PC-9 (cell line): ENCODE results near the gene GSTO2. TPM values are rescaled to one million over a fixed set of nuclear protein-coding genes. Genes with fewer than 3 reads are reported as not detected.

Source experiments
- BruUV-seq: library from RNA; stranded (reverse); fragments of 400-500 nt; replicated peaks from 2 replicates; lab custom pipeline; 2021; lab: Mats Ljungman, UMichigan
- CTCF ChIA-PET: fragments of 300-600 bp; sonication (Branson Sonifier 250); formaldehyde crosslinking; loops from one replicate; lab custom pipeline; 2022; ENCODE audit warnings: antibody characterized with exemption; lab: Charles Lee
- POLR2A ChIA-PET: fragments of 300-600 bp; sonication (Branson Sonifier 250); formaldehyde crosslinking; loops from one replicate; lab custom pipeline; 2022; ENCODE audit warnings: antibody characterized with exemption; ENCODE audit not compliant: unreplicated experiment; lab: Charles Lee
- DNase-seq, 2 experiments: peaks; one replicate each; pipeline versions ENCODE4 v3.0.0 to v3.0.0-alpha.2; 2015 to 2022; ENCODE audit warnings: mixed read lengths in 1 of 2
- H2AFZ ChIP-seq: fragments of 200-600 bp; sonication (generic); 2 replicates; pipeline ENCODE4 v1.8.1; 2017; ENCODE audit warnings: antibody characterized with exemption
- H3F3A ChIP-seq: fragments of 200-600 bp; sonication (generic); 2 replicates; pipeline ENCODE4 v1.8.1; 2017; ENCODE audit warnings: antibody characterized with exemption, mild to moderate bottlenecking, low read depth; ENCODE audit not compliant: insufficient read depth
- H3K27ac ChIP-seq: fragments of 200-600 bp; sonication (generic); 2 replicates; pipeline ENCODE4 v1.6.1; 2016; ENCODE audit warnings: mixed run types
- H3K27me3 ChIP-seq: fragments of 200-600 bp; sonication (generic); 2 replicates; pipeline ENCODE4 v1.6.1; 2016; ENCODE audit warnings: low read depth, mixed run types; ENCODE audit not compliant: insufficient read depth
- H3K36me3 ChIP-seq: fragments of 200-600 bp; sonication (generic); 2 replicates; pipeline ENCODE4 v1.6.1; 2016; ENCODE audit warnings: low read depth, mixed run types
- H3K4me1 ChIP-seq: fragments of 200-600 bp; sonication (generic); replicated peaks from 2 replicates; pipeline ENCODE4 v1.6.1; 2016; ENCODE audit warnings: mixed run types; ENCODE audit not compliant: insufficient read depth
- H3K4me2 ChIP-seq: fragments of 200-600 bp; sonication (generic); 2 replicates; pipeline ENCODE4 v1.6.1; 2017; ENCODE audit warnings: mixed run types
- H3K4me3 ChIP-seq: fragments of 200-600 bp; sonication (generic); 2 replicates; pipeline ENCODE4 v1.6.1; 2016; ENCODE audit warnings: mixed run types
- H3K79me2 ChIP-seq: fragments of 200-600 bp; sonication (generic); 2 replicates; pipeline ENCODE4 v1.6.1; 2017; ENCODE audit warnings: low read depth, mixed run types
- H3K9me2 ChIP-seq: fragments of 200-600 bp; sonication (generic); 2 replicates; pipeline ENCODE4 v1.8.1; 2017; ENCODE audit warnings: mild to moderate bottlenecking; ENCODE audit not compliant: insufficient read depth
- H3K9me3 ChIP-seq: fragments of 200-600 bp; sonication (generic); 2 replicates; pipeline ENCODE4 v1.8.1; 2016; ENCODE audit warnings: low read depth; ENCODE audit not compliant: insufficient read depth
- H4K20me1 ChIP-seq: fragments of 200-600 bp; sonication (generic); 2 replicates; pipeline ENCODE4 v1.8.1; 2017; ENCODE audit not compliant: insufficient read depth
- EZH2 ChIP-seq: fragments of 200-600 bp; sonication (generic); IDR thresholded peaks from 2 replicates; pipeline ENCODE4 v1.8.0; 2017; ENCODE audit warnings: antibody characterized with exemption, low read depth
- intact Hi-C: fragments of 100-400 bp; cut with micrococcal nuclease; formaldehyde crosslinking; loops from one replicate; pipeline ENCODE4 v1.10.0; 2022; ENCODE audit not compliant: unreplicated experiment
- total RNA-seq: library from RNA; stranded (reverse); gene quantifications from 2 replicates; pipeline ENCODE4 v1.2.3, GENCODE V29; 2021
- TF ChIP-seq, protein P1 (sequence below): fragments of 200-600 bp; sonication (generic); conservative IDR thresholded peaks from 2 replicates; pipeline ENCODE4 v1.6.1; 2017; ENCODE audit warnings: mixed run types, antibody characterized with exemption, mild to moderate bottlenecking, moderate library complexity

Gene GSTO2
- total RNA-seq, 1 experiment from 2014 or later = 3.3 TPM

- no peaks in the 10 kb centered on the region for H3K9me2 ChIP-seq
- H4K20me1 ChIP-seq = no peaks in the 10 kb centered on the region
- H3K79me2 ChIP-seq = no peaks in the 10 kb centered on the region
- H3F3A ChIP-seq = 0 out of 2 replicates have a peak, but pooled peaks cover 4% of the 10 kb centered on the region
- CTCF ChIA-PET = interaction anchor here (0.9 kb wide), 1 partner anchor 11 kb away, joined by 5 read pairs; no protein-coding TSS in a partner anchor
- no peak for TF ChIP-seq EZH2
- TF ChIP-seq, protein P1, sequence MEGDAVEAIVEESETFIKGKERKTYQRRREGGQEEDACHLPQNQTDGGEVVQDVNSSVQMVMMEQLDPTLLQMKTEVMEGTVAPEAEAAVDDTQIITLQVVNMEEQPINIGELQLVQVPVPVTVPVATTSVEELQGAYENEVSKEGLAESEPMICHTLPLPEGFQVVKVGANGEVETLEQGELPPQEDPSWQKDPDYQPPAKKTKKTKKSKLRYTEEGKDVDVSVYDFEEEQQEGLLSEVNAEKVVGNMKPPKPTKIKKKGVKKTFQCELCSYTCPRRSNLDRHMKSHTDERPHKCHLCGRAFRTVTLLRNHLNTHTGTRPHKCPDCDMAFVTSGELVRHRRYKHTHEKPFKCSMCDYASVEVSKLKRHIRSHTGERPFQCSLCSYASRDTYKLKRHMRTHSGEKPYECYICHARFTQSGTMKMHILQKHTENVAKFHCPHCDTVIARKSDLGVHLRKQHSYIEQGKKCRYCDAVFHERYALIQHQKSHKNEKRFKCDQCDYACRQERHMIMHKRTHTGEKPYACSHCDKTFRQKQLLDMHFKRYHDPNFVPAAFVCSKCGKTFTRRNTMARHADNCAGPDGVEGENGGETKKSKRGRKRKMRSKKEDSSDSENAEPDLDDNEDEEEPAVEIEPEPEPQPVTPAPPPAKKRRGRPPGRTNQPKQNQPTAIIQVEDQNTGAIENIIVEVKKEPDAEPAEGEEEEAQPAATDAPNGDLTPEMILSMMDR = no peak
- no peak overlapping the region for H3K4me2 ChIP-seq
- peaks cover 15% of the 10 kb centered on the region for H3K4me1 ChIP-seq
- POLR2A ChIA-PET = no interaction called here
- no peak overlapping the region for H3K4me3 ChIP-seq
- DNase-seq = no peak
- no peaks in the 10 kb centered on the region for H3K36me3 ChIP-seq
- BruUV-seq = no TSS peak
- no peaks in the 10 kb centered on the region; the same call in 1 of the 2 replicates for H3K9me3 ChIP-seq
- no peak overlapping the region for H2AFZ ChIP-seq
- intact Hi-C loops = no loop called here
- H3K27ac ChIP-seq = no peak overlapping the region
- no peaks in the 10 kb centered on the region for H3K27me3 ChIP-seq
These were observed 33.1 kb downstream of the GSTO2 start for GRCh38 chr10:104301907-104302690.

- no peaks in the 10 kb centered on the region for H4K20me1 ChIP-seq
- POLR2A ChIA-PET = no interaction called here
- no peak overlapping the region for H3K4me3 ChIP-seq
- H3F3A ChIP-seq = 0 out of 2 replicates have a peak, but pooled peaks cover 4% of the 10 kb centered on the region
- H3K9me2 ChIP-seq = no peaks in the 10 kb centered on the region
- H3K27me3 ChIP-seq = no peaks in the 10 kb centered on the region
- intact Hi-C loops = no loop called here
- H3K9me3 ChIP-seq = no peaks in the 10 kb centered on the region; the same call in 1 of the 2 replicates
- no peak overlapping the region for H3K4me2 ChIP-seq
- no TSS peak for BruUV-seq
- H3K27ac ChIP-seq = no peak overlapping the region
- DNase-seq = no peak
- H3K36me3 ChIP-seq = no peaks in the 10 kb centered on the region
- CTCF ChIA-PET = interaction anchor here (0.5 kb wide), 1 partner anchor 44 kb away, joined by 3 read pairs; no protein-coding TSS in a partner anchor
- H2AFZ ChIP-seq = no peak overlapping the region
- peaks cover 15% of the 10 kb centered on the region for H3K4me1 ChIP-seq
- H3K79me2 ChIP-seq = no peaks in the 10 kb centered on the region
- no peak for TF ChIP-seq EZH2
- TF ChIP-seq, protein P1 = no peak
These were observed 34.8 kb downstream of the GSTO2 start for GRCh38 chr10:104303594-104304355.

DNA sequence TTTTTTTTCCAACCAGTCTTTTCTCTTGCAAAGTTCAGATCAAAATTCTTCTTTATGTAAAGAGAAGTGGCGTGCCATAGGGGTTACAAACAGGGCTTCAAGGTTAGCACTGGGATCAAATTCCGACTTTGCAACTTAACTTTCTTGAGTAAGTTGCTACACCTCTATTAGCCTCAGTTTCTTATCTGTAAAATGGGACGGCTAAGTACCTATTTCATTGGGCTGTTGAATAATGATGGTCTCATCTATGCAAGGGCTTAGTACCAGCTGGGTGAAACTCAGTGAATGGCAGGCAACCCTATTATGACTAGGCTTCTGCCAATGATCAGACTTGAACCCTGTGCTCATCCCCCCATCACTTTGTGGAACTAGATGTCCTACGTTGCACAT is 35.4 kb downstream of the GSTO2 start:
- peaks cover 15% of the 10 kb centered on the region for H3K4me1 ChIP-seq
- POLR2A ChIA-PET = no interaction called here
- no peaks in the 10 kb centered on the region for H3K79me2 ChIP-seq
- H3F3A ChIP-seq = 0 out of 2 replicates have a peak, but pooled peaks cover 4% of the 10 kb centered on the region
- CTCF ChIA-PET = interaction anchor here (0.5 to 0.6 kb wide), 2 partner anchors 9 to 43 kb away, joined by 3 to 6 read pairs; no protein-coding TSS in a partner anchor
- no peak overlapping the region for H3K4me3 ChIP-seq
- no peak overlapping the region for H2AFZ ChIP-seq
- no TSS peak for BruUV-seq
- H3K4me2 ChIP-seq = peak overlapping the region; percentile 63
- intact Hi-C loops = no loop called here
- H4K20me1 ChIP-seq = no peaks in the 10 kb centered on the region
- H3K9me2 ChIP-seq = no peaks in the 10 kb centered on the region
- no peak for TF ChIP-seq EZH2
- TF ChIP-seq, protein P1 = no peak
- no peak for DNase-seq
- no peaks in the 10 kb centered on the region for H3K27me3 ChIP-seq
- H3K9me3 ChIP-seq = no peaks in the 10 kb centered on the region; the same call in 1 of the 2 replicates
- H3K27ac ChIP-seq = no peak overlapping the region
- H3K36me3 ChIP-seq = no peaks in the 10 kb centered on the region
